OCI-M2 (cell line): ENCODE data around the gene KCNH8.

Experiments
- DNase-seq: peaks from one replicate; lab custom pipeline; 2025; ENCODE audit not compliant: unreplicated experiment; lab: John Stamatoyannopoulos, UW

The KCNH8 gene

GRCh38 chr3:19248143-19248542 lies 99.8 kb downstream of the KCNH8 start:
- DNase-seq, result no peak

- no peak for DNase-seq
Measured at GRCh38 chr3:19248767-19249166, 100.5 kb downstream of the KCNH8 start.

- DNase-seq, result no peak
Measured at GRCh38 chr3:19250959-19251610, 102.8 kb downstream of the KCNH8 start.

GRCh38 chr3:19254189-19254588 lies 105.9 kb downstream of the KCNH8 start:
- no peak for DNase-seq

GRCh38 chr3:19254784-19255338 lies 106.6 kb downstream of the KCNH8 start:
- no peak for DNase-seq

GRCh38 chr3:19256313-19256712 lies 108.0 kb downstream of the KCNH8 start:
- no peak for DNase-seq

- DNase-seq, result no peak
Measured at GRCh38 chr3:19263606-19264005, 115.3 kb downstream of the KCNH8 start.

GRCh38 chr3:19264424-19264823 lies 116.1 kb downstream of the KCNH8 start:
- no peak for DNase-seq

GRCh38 chr3:19267040-19267439 lies 118.7 kb downstream of the KCNH8 start:
- no peak for DNase-seq

- DNase-seq, result no peak
Measured at GRCh38 chr3:19270481-19270880, 122.2 kb downstream of the KCNH8 start.

- DNase-seq, result no peak
Measured at GRCh38 chr3:19272296-19272695, 124.0 kb downstream of the KCNH8 start.

- no peak for DNase-seq
Measured at GRCh38 chr3:19273091-19273490, 124.8 kb downstream of the KCNH8 start.

GRCh38 chr3:19274576-19274975 lies 126.3 kb downstream of the KCNH8 start:
- DNase-seq, result no peak

GRCh38 chr3:19284974-19285373 lies 136.7 kb downstream of the KCNH8 start:
- no peak for DNase-seq

GRCh38 chr3:19293295-19293694 lies 145.0 kb downstream of the KCNH8 start:
- no peak for DNase-seq

- DNase-seq, result no peak
Measured at GRCh38 chr3:19295208-19295607, 146.9 kb downstream of the KCNH8 start.

GRCh38 chr3:19331931-19332330 lies 183.6 kb downstream of the KCNH8 start:
- DNase-seq, result no peak

GRCh38 chr3:19334120-19334519 lies 185.8 kb downstream of the KCNH8 start:
- no peak for DNase-seq

GRCh38 chr3:19338769-19339168 lies 190.5 kb downstream of the KCNH8 start:
- no peak for DNase-seq

- no peak for DNase-seq
Measured at GRCh38 chr3:19342389-19342788, 194.1 kb downstream of the KCNH8 start.

- DNase-seq, result no peak
Measured at GRCh38 chr3:19346759-19347158, 198.4 kb downstream of the KCNH8 start.

GRCh38 chr3:19347671-19348070 lies 199.4 kb downstream of the KCNH8 start:
- no peak for DNase-seq

GRCh38 chr3:19348500-19348899 lies 200.2 kb downstream of the KCNH8 start:
- DNase-seq, result no peak
